ENCODE data around the gene ARFIP1. TPM values are rescaled to one million over a fixed set of nuclear protein-coding genes. Genes with fewer than 3 reads are reported as not detected.

ARFIP1 gene
- total RNA-seq, 1 donor from 2014 or later, result 26.2 TPM

DNA sequence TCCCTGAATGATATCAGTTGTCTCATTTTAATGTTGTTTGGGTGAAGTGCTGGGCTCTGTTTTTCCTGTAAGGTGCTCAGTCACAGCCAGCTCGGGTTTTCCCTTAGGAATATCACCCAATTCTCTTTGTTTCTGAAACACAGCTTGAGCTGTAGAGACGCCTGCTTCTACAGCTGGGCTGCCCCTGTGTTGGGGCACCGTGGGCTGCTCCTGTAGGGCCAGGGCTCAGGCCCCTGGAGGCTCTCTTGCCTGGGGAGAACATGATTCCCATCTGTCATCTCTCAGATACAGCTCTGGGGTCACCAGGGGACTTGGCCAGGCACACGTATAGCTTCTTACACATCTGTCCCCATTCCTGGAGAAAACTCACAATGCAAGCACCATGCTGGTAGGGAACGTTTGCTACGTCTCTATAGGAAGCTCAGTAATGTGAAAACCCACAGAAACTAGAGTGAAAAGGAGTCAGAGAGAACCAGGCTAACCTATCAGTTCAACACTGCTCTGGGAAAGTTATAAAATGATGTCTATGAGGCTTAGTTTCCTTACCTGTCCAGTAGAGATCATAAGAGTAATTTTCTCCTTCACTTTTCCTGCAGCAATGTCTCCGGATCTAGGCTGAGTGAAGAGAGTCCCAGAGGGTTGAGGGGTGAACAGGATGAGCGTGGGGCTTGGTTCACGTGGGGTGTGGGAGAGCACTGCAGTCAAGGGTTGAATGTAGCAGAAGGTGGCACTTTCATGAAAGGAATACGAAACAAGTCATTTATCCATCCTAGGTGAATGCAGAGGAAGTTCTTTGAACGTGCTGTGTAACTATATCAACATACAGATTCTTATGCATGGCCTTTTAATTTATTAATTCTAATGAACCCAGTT lies 170.9 kb downstream of the ARFIP1 start:
- Mint-ChIP-seq H3K9me3 (no peaks in the 10 kb centered on the region), H3K4me3 (no peak overlapping the region), H3K27me3 (ENCODE audit: low read depth) (peaks cover 13% of the 10 kb centered on the region), H3K4me1 (peaks cover 22% of the 10 kb centered on the region), H3K27ac (peak overlapping the region; percentile 3), H3K36me3 (peaks cover 9% of the 10 kb centered on the region)
- TF ChIP-seq CTCF (IDR thresholded peaks at IDR 0.05; ENCODE audit: unreplicated experiment), result no peak
- DNase-seq (ENCODE audit: low spot score in 2 of 2, unreplicated experiment in 2 of 2), result no peak

GRCh38 chr4:152951348-152951747 lies 171.6 kb downstream of the ARFIP1 start:
- no peaks in the 10 kb centered on the region for H3K9me3 Mint-ChIP-seq
- peaks cover 9% of the 10 kb centered on the region for H3K36me3 Mint-ChIP-seq
- H3K27ac Mint-ChIP-seq, result peak overlapping the region; percentile 50
- TF ChIP-seq CTCF (IDR thresholded peaks at IDR 0.05; ENCODE audit: unreplicated experiment), result no peak
- H3K4me3 Mint-ChIP-seq, result no peak overlapping the region
- DNase-seq (ENCODE audit: low spot score in 2 of 2, unreplicated experiment in 2 of 2), result no peak
- H3K4me1 Mint-ChIP-seq, result peaks cover 22% of the 10 kb centered on the region
- H3K27me3 Mint-ChIP-seq (ENCODE audit: low read depth), result peaks cover 13% of the 10 kb centered on the region

GRCh38 chr4:152953514-152953913 lies 173.8 kb downstream of the ARFIP1 start:
- TF ChIP-seq CTCF (IDR thresholded peaks at IDR 0.05; ENCODE audit: unreplicated experiment), result no peak
- no peak overlapping the region for H3K27ac Mint-ChIP-seq
- H3K9me3 Mint-ChIP-seq, result no peaks in the 10 kb centered on the region
- peaks cover 8% of the 10 kb centered on the region for H3K27me3 Mint-ChIP-seq (ENCODE audit: low read depth)
- H3K4me3 Mint-ChIP-seq, result no peak overlapping the region
- H3K4me1 Mint-ChIP-seq, result peaks cover 37% of the 10 kb centered on the region
- DNase-seq (ENCODE audit: low spot score in 2 of 2, unreplicated experiment in 2 of 2), result no peak
- peaks cover 9% of the 10 kb centered on the region for H3K36me3 Mint-ChIP-seq

- Mint-ChIP-seq H3K27me3 (ENCODE audit: low read depth) (peaks cover 5% of the 10 kb centered on the region), H3K4me3 (no peak overlapping the region), H3K27ac (no peak overlapping the region), H3K36me3 (peaks cover 9% of the 10 kb centered on the region), H3K4me1 (peaks cover 38% of the 10 kb centered on the region), H3K9me3 (no peaks in the 10 kb centered on the region)
- TF ChIP-seq CTCF (IDR thresholded peaks at IDR 0.05; ENCODE audit: unreplicated experiment), result no peak
- DNase-seq (ENCODE audit: low spot score in 2 of 2, unreplicated experiment in 2 of 2), result no peak
Observed at GRCh38 chr4:152954741-152955140, 175.0 kb downstream of the ARFIP1 start.

GRCh38 chr4:152956147-152956546 lies 176.4 kb downstream of the ARFIP1 start:
- no peaks in the 10 kb centered on the region for H3K9me3 Mint-ChIP-seq
- no peak for TF ChIP-seq CTCF (IDR thresholded peaks at IDR 0.05; ENCODE audit: unreplicated experiment)
- peaks cover 9% of the 10 kb centered on the region for H3K36me3 Mint-ChIP-seq
- DNase-seq (ENCODE audit: low spot score in 2 of 2, unreplicated experiment in 2 of 2), result no peak
- no peak overlapping the region for H3K4me3 Mint-ChIP-seq
- H3K4me1 Mint-ChIP-seq, result peaks cover 34% of the 10 kb centered on the region
- no peak overlapping the region for H3K27ac Mint-ChIP-seq
- peaks cover 5% of the 10 kb centered on the region for H3K27me3 Mint-ChIP-seq (ENCODE audit: low read depth)

Measured in mesothelial cell of epicardium (in vitro differentiated cells).